Measurements from ENCODE around the gene DUSP3.

- no peak for TF ChIP-seq CTCF (IDR thresholded peaks at IDR 0.05)
- TF ChIP-seq POLR2A (IDR thresholded peaks at IDR 0.05): no peak
These were observed 30.3 kb upstream of the DUSP3 start for GRCh38 chr17:43809121-43809520.

All from right lobe of liver (tissue), 4 donors.